HCT116 (cell line): Measurements from ENCODE around the gene DOCK11. TPM values are rescaled to one million over a fixed set of nuclear protein-coding genes. Genes with fewer than 3 reads are reported as not detected.

Source experiments
- ATAC-seq: fragments of 200-7000 bp; cut with Tn5 transposase; 2 replicates; pipeline ENCODE4 v1.9.1; 2020; ENCODE audit warnings: mild to moderate bottlenecking, moderate library complexity
- BruUV-seq: library from RNA; stranded (reverse); fragments of 400-500 nt; replicated peaks from 2 replicates; lab custom pipeline; 2021; lab: Mats Ljungman, UMichigan
- CTCF ChIA-PET: fragments of 300-600 bp; sonication (Branson Sonifier 250); formaldehyde crosslinking; loops from one replicate; lab custom pipeline; 2021; ENCODE audit warnings: antibody characterized with exemption; lab: Charles Lee
- POLR2A ChIA-PET: fragments of 300-600, 350-600 bp; sonication (Branson Sonifier 250); formaldehyde crosslinking; loops from one replicate; lab custom pipeline; 2021; ENCODE audit warnings: antibody characterized with exemption; lab: Charles Lee
- RAD21 ChIA-PET, 2 experiments: fragments of 300-600 bp; sonication (Branson Sonifier 250); formaldehyde crosslinking; loops; one replicate each; lab custom pipeline; 2023; ENCODE audit warnings: low total read pairs in 2 of 2; ENCODE audit not compliant: uncharacterized antibody in 2 of 2, unreplicated experiment in 2 of 2, low non-redundant PET in 1 of 2; lab: Charles Lee
- DNase-seq: peaks from one replicate; pipeline ENCODE4 v3.0.0-alpha.2; 2010; ENCODE audit warnings: low read depth, low spot score
- H2AFZ ChIP-seq: fragments of 200-600 bp; shearing (Covaris generic), sonication (generic); 2 replicates; pipeline ENCODE4 v1.6.1; 2017; ENCODE audit warnings: low read depth, mixed run types, mixed read lengths, antibody characterized with exemption, low read length; ENCODE audit not compliant: poor library complexity, severe bottlenecking
- H3K27ac ChIP-seq: 2 replicates; pipeline ENCODE4 v1.5.1; 2012; ENCODE audit warnings: low read depth, low read length
- H3K27me3 ChIP-seq: fragments of 200-600 bp; sonication (generic); 2 replicates; pipeline ENCODE4 v1.6.1; 2016; ENCODE audit warnings: mixed run types, low read length, mixed read lengths; ENCODE audit not compliant: insufficient read depth
- H3K36me3 ChIP-seq, 2 experiments: fragments of 200-500 bp in 1 of 2; fragments of 200-600 bp in 1 of 2; sonication (Bioruptor generic) in 1 of 2; sonication (generic) in 1 of 2; 2 replicates each; pipeline versions ENCODE4 v1.5.1 to v1.6.1; 2014 to 2016; ENCODE audit warnings: low read length in 2 of 2, inconsistent platforms in 1 of 2, mixed read lengths in 1 of 2, mixed run types in 1 of 2; ENCODE audit not compliant: insufficient read depth in 2 of 2, control insufficient read depth in 1 of 2
- H3K4me1 ChIP-seq, 2 experiments: fragments of 200-600 bp in 1 of 2; sonication (generic) in 1 of 2; 2 replicates each; pipeline versions ENCODE4 v1.5.1 to v1.6.1; 2012 to 2017; ENCODE audit warnings: low read length in 2 of 2, inconsistent platforms in 1 of 2, mild to moderate bottlenecking in 1 of 2, mixed read lengths in 1 of 2, mixed run types in 1 of 2, moderate library complexity in 1 of 2; ENCODE audit not compliant: insufficient read depth in 2 of 2, control insufficient read depth in 1 of 2
- H3K4me2 ChIP-seq: fragments of 200-600 bp; sonication (generic); 2 replicates; pipeline ENCODE4 v1.6.1; 2017; ENCODE audit warnings: mixed run types, low read length, mixed read lengths
- H3K4me3 ChIP-seq, 2 experiments: fragments of 200-600 bp in 1 of 2; sonication (generic) in 1 of 2; replicated peaks in 1 of 2; 2 replicates each; pipeline ENCODE4 v1.5.1; 2011 to 2016; ENCODE audit warnings: low read length in 2 of 2, control low read depth in 1 of 2, low read depth in 1 of 2, mild to moderate bottlenecking in 1 of 2, mixed read lengths in 1 of 2, mixed run types in 1 of 2
- H3K79me2 ChIP-seq: fragments of 200-600 bp; sonication (generic); 2 replicates; pipeline ENCODE4 v1.6.1; 2017; ENCODE audit warnings: mild to moderate bottlenecking, mixed run types, low read length, moderate library complexity, mixed read lengths; ENCODE audit not compliant: insufficient read depth
- H3K9ac ChIP-seq: fragments of 200-600 bp; sonication (generic); 2 replicates; pipeline ENCODE4 v1.6.1; 2016; ENCODE audit warnings: low read length, mixed read lengths
- H3K9me2 ChIP-seq: fragments of 200-600 bp; sonication (generic), shearing (Covaris generic); 2 replicates; pipeline ENCODE4 v1.6.1; 2017; ENCODE audit warnings: mixed run types, mild to moderate bottlenecking, moderate library complexity; ENCODE audit not compliant: insufficient read depth
- H3K9me3 ChIP-seq, 2 experiments: fragments of 200-500 bp in 1 of 2; fragments of 200-600 bp in 1 of 2; sonication (Bioruptor generic) in 1 of 2; sonication (generic) in 1 of 2; 2 replicates each; pipeline ENCODE4 v1.6.1; 2014 to 2017; ENCODE audit warnings: low read length in 2 of 2, mixed read lengths in 2 of 2, inconsistent platforms in 1 of 2, low read depth in 1 of 2, mild to moderate bottlenecking in 1 of 2, mixed run types in 1 of 2, moderate library complexity in 1 of 2; ENCODE audit not compliant: control insufficient read depth in 1 of 2, insufficient read depth in 1 of 2
- H4K20me1 ChIP-seq: fragments of 200-600 bp; sonication (generic), shearing (Covaris generic); 2 replicates; pipeline ENCODE4 v1.6.1; 2017; ENCODE audit warnings: mixed run types, mild to moderate bottlenecking, moderate library complexity; ENCODE audit not compliant: insufficient read depth
- CBX3 ChIP-seq: IDR thresholded peaks from 2 replicates; pipeline ENCODE4 v1.6.1; 2012; ENCODE audit warnings: low read depth
- CEBPB ChIP-seq: IDR thresholded peaks from 2 replicates; pipeline ENCODE4 v1.6.1; 2012; ENCODE audit warnings: low read depth
- EGR1 ChIP-seq: IDR thresholded peaks from 2 replicates; pipeline ENCODE4 v1.6.1; 2012; ENCODE audit warnings: low read depth
- ELF1 ChIP-seq: IDR thresholded peaks from 2 replicates; pipeline ENCODE4 v1.6.1; 2012; ENCODE audit warnings: low read depth, borderline replicate concordance
- EZH2 ChIP-seq: fragments of 200-600 bp; sonication (generic); IDR thresholded peaks from 2 replicates; pipeline ENCODE4 v1.6.1; 2017; ENCODE audit warnings: antibody characterized with exemption, mixed run types
- EZH2phosphoT487 ChIP-seq: fragments of 200-600 bp; IDR thresholded peaks from 2 replicates; pipeline ENCODE4 v1.6.1; 2018; ENCODE audit warnings: antibody characterized with exemption, borderline replicate concordance
- FOSL1 ChIP-seq: IDR thresholded peaks from 2 replicates; pipeline ENCODE4 v1.6.1; 2012; ENCODE audit warnings: low read depth
- JUND ChIP-seq: IDR thresholded peaks from 2 replicates; pipeline ENCODE4 v1.6.1; 2012
- POLR2A ChIP-seq: IDR thresholded peaks from 2 replicates; pipeline ENCODE4 v1.7.0; 2011; ENCODE audit warnings: borderline replicate concordance; ENCODE audit not compliant: insufficient read depth, insufficient read length; ENCODE audit errors: extremely low read depth
- POLR2AphosphoS5 ChIP-seq: IDR thresholded peaks from 2 replicates; pipeline ENCODE4 v1.6.1; 2011; ENCODE audit warnings: mild to moderate bottlenecking, low read depth, low read length, moderate library complexity
- RAD21 ChIP-seq: IDR thresholded peaks from 2 replicates; pipeline ENCODE4 v1.6.1; 2012; ENCODE audit warnings: low read depth, mild to moderate bottlenecking
- SIN3A ChIP-seq: IDR thresholded peaks from 2 replicates; pipeline ENCODE4 v1.6.1; 2012; ENCODE audit warnings: low read depth
- SP1 ChIP-seq: IDR thresholded peaks from 2 replicates; pipeline ENCODE4 v1.6.1; 2012; ENCODE audit warnings: low read depth
- TCF7L2 ChIP-seq: IDR thresholded peaks from 2 replicates; pipeline ENCODE4 v1.7.0; 2011; ENCODE audit warnings: borderline replicate concordance, inconsistent platforms; ENCODE audit not compliant: insufficient read depth, insufficient read length; ENCODE audit errors: extremely low read depth
- YY1 ChIP-seq: IDR thresholded peaks from 2 replicates; pipeline ENCODE4 v1.6.1; 2011; ENCODE audit warnings: low read length, low read depth, moderate library complexity, mild to moderate bottlenecking; ENCODE audit not compliant: insufficient replicate concordance; ENCODE audit errors: extremely low read depth
- ZBTB33 ChIP-seq: IDR thresholded peaks from 2 replicates; pipeline ENCODE4 v1.6.1; 2011; ENCODE audit warnings: mild to moderate bottlenecking, low read length, moderate library complexity; ENCODE audit not compliant: insufficient replicate concordance; ENCODE audit errors: extremely low read depth
- ZNF274 ChIP-seq: fragments of 200-500 bp; sonication (Bioruptor generic); IDR thresholded peaks from 2 replicates; pipeline ENCODE4 v1.6.1; 2014; ENCODE audit warnings: mild to moderate bottlenecking, low read depth, low read length, inconsistent platforms
- intact Hi-C: fragments of 100-400 bp; cut with micrococcal nuclease; formaldehyde crosslinking; loops from 2 replicates; pipeline ENCODE4 v1.10.0; 2022
- total RNA-seq: library from RNA; stranded (reverse); gene quantifications from one replicate; pipeline ENCODE4 v1.2.1, GENCODE V29; 2021; ENCODE audit not compliant: unreplicated experiment
- TF ChIP-seq, protein P1 (sequence below): IDR thresholded peaks from 2 replicates; pipeline ENCODE4 v1.6.1; 2012
- TF ChIP-seq, protein P2 (sequence below): IDR thresholded peaks from 2 replicates; pipeline ENCODE4 v1.6.1; 2012
- TF ChIP-seq, protein P3 (sequence below), 3 experiments: fragments of 200-600 bp in 1 of 3; sonication (generic) in 1 of 3; IDR thresholded peaks in 2 of 3; conservative IDR thresholded peaks in 1 of 3; 2 replicates each; pipeline ENCODE4 v1.5.1; 2012 to 2017; ENCODE audit warnings: low read depth in 2 of 3, low read length in 2 of 3, antibody characterized with exemption in 1 of 3, borderline replicate concordance in 1 of 3, control low read depth in 1 of 3, mild to moderate bottlenecking in 1 of 3, mixed read lengths in 1 of 3, mixed run types in 1 of 3, moderate library complexity in 1 of 3; ENCODE audit not compliant: insufficient read depth in 1 of 3

DOCK11 gene
- total RNA-seq, 1 experiment from 2014 or later = 0.59 TPM

DNA sequence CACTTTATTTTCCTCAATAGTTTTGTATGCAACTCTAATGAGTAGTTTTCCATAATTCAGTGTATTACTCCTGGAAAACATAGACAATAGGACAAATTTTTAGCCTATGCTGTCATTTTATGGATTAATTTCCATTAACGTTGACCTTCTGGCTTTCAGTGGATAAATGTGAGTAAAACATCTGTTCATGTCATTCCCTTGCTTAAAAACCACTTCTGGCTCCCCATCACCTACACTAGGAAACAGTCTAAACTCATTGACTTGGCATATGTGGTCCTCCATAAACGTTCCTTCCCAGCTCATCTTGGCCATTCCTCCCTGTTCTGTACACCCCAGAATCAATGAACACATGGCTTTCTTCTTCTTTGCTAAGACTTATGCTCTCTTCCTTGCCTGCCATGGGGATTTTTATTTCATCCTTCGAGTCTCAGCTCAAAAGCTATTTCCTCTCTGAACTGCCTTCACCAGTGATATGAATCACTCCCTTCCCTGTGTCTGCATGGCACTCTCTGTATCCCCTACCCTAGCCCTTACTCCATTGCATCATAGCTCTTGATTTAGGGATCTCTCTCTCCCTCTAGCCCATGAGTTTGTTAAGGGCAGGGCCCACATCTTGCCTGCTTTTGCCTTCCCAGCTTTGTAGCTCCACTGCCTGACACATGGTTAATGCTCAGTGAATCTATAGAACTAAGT is 34.8 kb downstream of the DOCK11 start:
- Histone ChIP-seq H3K4me1 (no peaks in the 10 kb centered on the region), H3K27me3 (no peaks in the 10 kb centered on the region), H3K36me3 (no peaks in the 10 kb centered on the region), H3K79me2 (no peaks in the 10 kb centered on the region), H3K4me2 (no peak overlapping the region), H3K4me3 (no peak overlapping the region), H2AFZ (no peak overlapping the region), H3K27ac (no peak overlapping the region), H3K9me3 (no peaks in the 10 kb centered on the region), H3K9ac (no peak overlapping the region), H3K9me2 (no peaks in the 10 kb centered on the region), H4K20me1 (no peaks in the 10 kb centered on the region)
- RAD21 ChIA-PET = no interaction called here
- no peak for ATAC-seq
- intact Hi-C loops = no loop called here
- CTCF ChIA-PET = no interaction called here
- TF ChIP-seq POLR2A (no peak), ZBTB33 (no peak), EGR1 (no peak), CEBPB (no peak), JUND (no peak), RAD21 (no peak), EZH2phosphoT487 (no peak), YY1 (no peak), ELF1 (no peak), FOSL1 (no peak), TCF7L2 (no peak), EZH2 (no peak), SP1 (no peak), CBX3 (no peak), SIN3A (no peak), POLR2AphosphoS5 (no peak), ZNF274 (no peak)
- TF ChIP-seq, protein P1, sequence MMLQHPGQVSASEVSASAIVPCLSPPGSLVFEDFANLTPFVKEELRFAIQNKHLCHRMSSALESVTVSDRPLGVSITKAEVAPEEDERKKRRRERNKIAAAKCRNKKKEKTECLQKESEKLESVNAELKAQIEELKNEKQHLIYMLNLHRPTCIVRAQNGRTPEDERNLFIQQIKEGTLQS = no peak
- TF ChIP-seq, protein P2, sequence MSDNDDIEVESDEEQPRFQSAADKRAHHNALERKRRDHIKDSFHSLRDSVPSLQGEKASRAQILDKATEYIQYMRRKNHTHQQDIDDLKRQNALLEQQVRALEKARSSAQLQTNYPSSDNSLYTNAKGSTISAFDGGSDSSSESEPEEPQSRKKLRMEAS = no peak
- TF ChIP-seq, protein P3, sequence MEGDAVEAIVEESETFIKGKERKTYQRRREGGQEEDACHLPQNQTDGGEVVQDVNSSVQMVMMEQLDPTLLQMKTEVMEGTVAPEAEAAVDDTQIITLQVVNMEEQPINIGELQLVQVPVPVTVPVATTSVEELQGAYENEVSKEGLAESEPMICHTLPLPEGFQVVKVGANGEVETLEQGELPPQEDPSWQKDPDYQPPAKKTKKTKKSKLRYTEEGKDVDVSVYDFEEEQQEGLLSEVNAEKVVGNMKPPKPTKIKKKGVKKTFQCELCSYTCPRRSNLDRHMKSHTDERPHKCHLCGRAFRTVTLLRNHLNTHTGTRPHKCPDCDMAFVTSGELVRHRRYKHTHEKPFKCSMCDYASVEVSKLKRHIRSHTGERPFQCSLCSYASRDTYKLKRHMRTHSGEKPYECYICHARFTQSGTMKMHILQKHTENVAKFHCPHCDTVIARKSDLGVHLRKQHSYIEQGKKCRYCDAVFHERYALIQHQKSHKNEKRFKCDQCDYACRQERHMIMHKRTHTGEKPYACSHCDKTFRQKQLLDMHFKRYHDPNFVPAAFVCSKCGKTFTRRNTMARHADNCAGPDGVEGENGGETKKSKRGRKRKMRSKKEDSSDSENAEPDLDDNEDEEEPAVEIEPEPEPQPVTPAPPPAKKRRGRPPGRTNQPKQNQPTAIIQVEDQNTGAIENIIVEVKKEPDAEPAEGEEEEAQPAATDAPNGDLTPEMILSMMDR (IDR thresholded peaks at IDR 0.05 in 2 of 3, conservative IDR thresholded peaks at IDR 0.05 in 1 of 3; ENCODE audit: borderline replicate concordance in 1 of 3, insufficient read depth in 1 of 3, low read depth in 2 of 3, low read length in 2 of 3) = no peak
- POLR2A ChIA-PET = no interaction called here
- no TSS peak for BruUV-seq
- DNase-seq = no peak
